ENCODE measurements around the gene SHMT1.

- TF ChIP-seq POLR2AphosphoS5 (IDR thresholded peaks at IDR 0.05) (no peak), CTCF (IDR thresholded peaks at IDR 0.05) (no peak)
These were observed 39.0 kb downstream of the SHMT1 start for GRCh38 chr17:18324140-18325050.

Measured in stomach (tissue), 4 donors.